Activated CD8-positive, alpha-beta memory T cell treated with anti-CD3 and anti-CD28 coated beads, Interleukin-2, amount 10 ng/mL, durations not matched to agents 7 days and 5 days (primary cell): ENCODE measurements around the gene ALOX15B. TPM values are rescaled to one million over a fixed set of nuclear protein-coding genes. Genes with fewer than 3 reads are reported as not detected.

Experiments
- ATAC-seq: fragments of 150-1000 bp; cut with Tn5 transposase; one replicate; pipeline ENCODE4 v1.10.0; 2021; ENCODE audit warnings: moderate library complexity
- CTCF ChIA-PET: fragments of 350-600 bp; sonication (Branson Sonifier 250); formaldehyde crosslinking; loops from one replicate; lab custom pipeline; 2021; ENCODE audit warnings: antibody characterized with exemption; lab: Charles Lee
- DNase-seq: peaks from one replicate; pipeline ENCODE4 v3.0.0-alpha.2; 2020
- H3K27ac Mint-ChIP-seq: one replicate; pipeline ENCODE4 v1.8.0; 2021; ENCODE audit warnings: mild to moderate bottlenecking, mixed read lengths
- H3K27me3 Mint-ChIP-seq: one replicate; pipeline ENCODE4 v1.8.0; 2021; ENCODE audit warnings: mixed read lengths
- H3K36me3 Mint-ChIP-seq: one replicate; pipeline ENCODE4 v1.8.0; 2021; ENCODE audit warnings: mild to moderate bottlenecking, mixed read lengths
- H3K4me1 Mint-ChIP-seq: one replicate; pipeline ENCODE4 v1.8.0; 2021; ENCODE audit warnings: mixed read lengths
- H3K4me3 Mint-ChIP-seq: one replicate; pipeline ENCODE4 v1.8.0; 2021; ENCODE audit warnings: mild to moderate bottlenecking, moderate library complexity, mixed read lengths
- H3K9me3 Mint-ChIP-seq: one replicate; pipeline ENCODE4 v1.8.0; 2022; ENCODE audit warnings: low read depth, mixed read lengths
- total RNA-seq, 2 experiments: library from RNA; stranded (reverse); gene quantifications; one replicate each; pipeline ENCODE4 v1.2.3, GENCODE V29; 2021

Gene ALOX15B
- total RNA-seq, 2 experiments from 2014 or later, result not detected

GRCh38 chr17:8004899-8005298, 34.0 kb upstream of the ALOX15B start:
- H3K36me3 Mint-ChIP-seq, result no peaks in the 10 kb centered on the region
- no peaks in the 10 kb centered on the region for H3K9me3 Mint-ChIP-seq
- peaks cover 6% of the 10 kb centered on the region for H3K4me1 Mint-ChIP-seq
- peaks cover 50% of the 10 kb centered on the region for H3K27me3 Mint-ChIP-seq
- DNase-seq (no peak), ATAC-seq (no peak)
- CTCF ChIA-PET, result interaction anchor here (0.7 to 2.0 kb wide), 7 partner anchors 11 to 55 kb away, joined by 3 to 7 read pairs (median 3); no protein-coding TSS in a partner anchor
- H3K4me3 Mint-ChIP-seq, result no peak overlapping the region
- H3K27ac Mint-ChIP-seq, result no peak overlapping the region

GRCh38 chr17:8005357-8005756, 33.5 kb upstream of the ALOX15B start:
- DNase-seq, result no peak
- Mint-ChIP-seq H3K4me3 (no peak overlapping the region), H3K27me3 (peaks cover 47% of the 10 kb centered on the region), H3K36me3 (no peaks in the 10 kb centered on the region), H3K9me3 (no peaks in the 10 kb centered on the region), H3K4me1 (peaks cover 6% of the 10 kb centered on the region), H3K27ac (no peak overlapping the region)
- no peak for ATAC-seq
- CTCF ChIA-PET, result interaction anchor here (0.7 to 2.0 kb wide), 6 partner anchors 11 to 54 kb away, joined by 3 to 7 read pairs (median 3); no protein-coding TSS in a partner anchor

DNA sequence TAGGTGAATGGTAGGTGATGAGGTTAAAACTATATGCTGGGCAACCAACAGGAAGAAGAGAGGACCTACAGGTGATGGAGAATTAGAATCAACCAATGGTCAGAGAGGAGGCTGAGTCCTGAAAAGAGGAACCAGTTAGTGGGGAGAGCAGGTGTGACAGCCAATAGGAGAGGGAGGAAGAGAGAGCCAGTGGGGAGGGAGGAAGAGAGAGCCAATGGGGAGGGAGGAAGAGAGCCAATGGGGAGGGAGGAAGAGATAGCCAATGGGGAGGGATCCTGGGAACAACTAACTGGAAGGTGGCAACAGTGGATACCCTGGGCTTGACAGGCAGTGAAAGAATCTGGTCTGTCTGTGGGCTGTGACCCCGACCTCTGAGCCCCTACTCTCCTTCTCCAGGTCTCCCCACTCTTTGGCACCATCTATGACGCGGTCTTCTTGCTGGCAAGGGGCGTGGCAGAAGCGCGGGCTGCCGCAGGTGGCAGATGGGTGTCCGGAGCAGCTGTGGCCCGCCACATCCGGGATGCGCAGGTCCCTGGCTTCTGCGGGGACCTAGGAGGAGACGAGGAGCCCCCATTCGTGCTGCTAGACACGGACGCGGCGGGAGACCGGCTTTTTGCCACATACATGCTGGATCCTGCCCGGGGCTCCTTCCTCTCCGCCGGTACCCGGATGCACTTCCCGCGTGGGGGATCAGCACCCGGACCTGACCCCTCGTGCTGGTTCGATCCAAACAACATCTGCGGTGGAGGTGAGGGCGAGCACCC, 32.7 kb upstream of the ALOX15B start:
- no peak for ATAC-seq
- Mint-ChIP-seq H3K4me3 (no peak overlapping the region), H3K27me3 (peaks cover 39% of the 10 kb centered on the region), H3K27ac (peak overlapping the region; percentile 5), H3K36me3 (no peaks in the 10 kb centered on the region), H3K9me3 (no peaks in the 10 kb centered on the region), H3K4me1 (peaks cover 6% of the 10 kb centered on the region)
- DNase-seq, result no peak
- CTCF ChIA-PET, result interaction anchor here (1.1 to 2.0 kb wide), 4 partner anchors 10 to 53 kb away, joined by 3 to 7 read pairs (median 4); no protein-coding TSS in a partner anchor

DNA sequence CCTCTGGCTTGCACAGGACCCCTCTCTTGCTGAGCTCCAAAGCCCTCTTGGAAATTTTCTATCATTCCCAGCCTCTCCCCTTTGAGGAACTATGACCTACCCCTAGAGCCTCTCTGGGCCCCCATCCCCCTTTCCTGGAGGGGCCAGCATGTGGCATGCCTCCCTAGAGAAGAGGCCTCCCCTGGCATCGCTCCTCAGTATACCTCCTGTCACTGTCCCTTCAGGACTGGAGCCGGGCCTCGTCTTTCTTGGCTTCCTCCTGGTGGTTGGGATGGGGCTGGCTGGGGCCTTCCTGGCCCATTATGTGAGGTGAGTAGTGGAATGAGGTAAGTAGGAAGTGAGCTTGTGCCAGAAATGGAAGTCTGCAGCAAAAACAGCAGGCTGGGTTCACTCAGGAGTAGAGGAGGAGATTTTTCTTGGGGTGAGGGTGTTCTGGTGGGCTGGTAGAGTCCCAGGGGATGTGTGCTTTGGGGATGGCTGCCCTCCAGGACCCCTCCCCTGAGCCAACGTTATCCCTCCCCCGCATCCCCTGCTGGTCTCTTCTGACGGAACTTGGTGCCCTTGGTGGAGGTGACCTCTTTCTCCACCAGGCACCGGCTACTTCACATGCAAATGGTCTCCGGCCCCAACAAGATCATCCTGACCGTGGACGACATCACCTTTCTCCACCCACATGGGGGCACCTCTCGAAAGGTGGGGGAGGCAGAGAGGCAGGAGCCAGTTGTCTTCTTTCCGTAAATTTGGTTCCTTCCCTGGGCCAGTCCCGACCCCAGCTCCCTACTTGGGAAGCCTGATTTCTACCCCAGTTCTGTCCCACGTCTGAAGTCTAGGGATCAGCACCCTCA, 31.8 kb upstream of the ALOX15B start:
- Mint-ChIP-seq H3K4me3 (no peak overlapping the region), H3K27me3 (peaks cover 33% of the 10 kb centered on the region), H3K36me3 (no peaks in the 10 kb centered on the region), H3K27ac (no peak overlapping the region), H3K4me1 (peaks cover 3% of the 10 kb centered on the region), H3K9me3 (no peaks in the 10 kb centered on the region)
- CTCF ChIA-PET, result interaction anchor here (0.6 to 1.2 kb wide), 2 partner anchors 36 to 307 kb away, joined by 3 read pairs; no protein-coding TSS in a partner anchor
- DNase-seq (no peak), ATAC-seq (no peak)

- no peak for DNase-seq
- no peak for ATAC-seq
- H3K4me1 Mint-ChIP-seq, result no peaks in the 10 kb centered on the region
- H3K36me3 Mint-ChIP-seq, result no peaks in the 10 kb centered on the region
- H3K27me3 Mint-ChIP-seq, result peaks cover 26% of the 10 kb centered on the region
- H3K4me3 Mint-ChIP-seq, result no peak overlapping the region
- CTCF ChIA-PET, result interaction anchor here (0.6 to 1.2 kb wide), 5 partner anchors 18 to 306 kb away, joined by 3 read pairs; no protein-coding TSS in a partner anchor
- no peak overlapping the region for H3K27ac Mint-ChIP-seq
- no peaks in the 10 kb centered on the region for H3K9me3 Mint-ChIP-seq
These were observed 31.0 kb upstream of the ALOX15B start for GRCh38 chr17:8007836-8008235.

DNA sequence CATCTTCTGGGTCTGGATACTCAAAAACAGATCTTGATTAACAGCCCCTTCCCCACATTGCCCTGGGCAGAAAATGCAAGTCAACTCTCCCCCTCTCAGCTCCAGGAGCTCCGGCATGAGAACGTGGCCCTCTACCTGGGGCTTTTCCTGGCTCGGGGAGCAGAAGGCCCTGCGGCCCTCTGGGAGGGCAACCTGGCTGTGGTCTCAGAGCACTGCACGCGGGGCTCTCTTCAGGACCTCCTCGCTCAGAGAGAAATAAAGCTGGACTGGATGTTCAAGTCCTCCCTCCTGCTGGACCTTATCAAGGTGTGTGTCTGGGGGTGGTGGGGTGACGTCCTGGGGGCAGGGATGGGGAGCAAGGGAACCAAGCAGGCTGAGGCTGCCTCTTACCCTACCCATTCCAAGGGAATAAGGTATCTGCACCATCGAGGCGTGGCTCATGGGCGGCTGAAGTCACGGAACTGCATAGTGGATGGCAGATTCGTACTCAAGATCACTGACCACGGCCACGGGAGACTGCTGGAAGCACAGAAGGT, 26.7 kb upstream of the ALOX15B start:
- ATAC-seq (no peak), DNase-seq (no peak)
- Mint-ChIP-seq H3K4me3 (no peak overlapping the region), H3K9me3 (no peaks in the 10 kb centered on the region), H3K4me1 (peaks cover 8% of the 10 kb centered on the region), H3K27ac (no peak overlapping the region), H3K27me3 (peaks cover 17% of the 10 kb centered on the region), H3K36me3 (no peaks in the 10 kb centered on the region)
- CTCF ChIA-PET, result interaction anchor here (1.4 to 1.5 kb wide), 2 partner anchors 22 to 50 kb away, joined by 4 to 5 read pairs; no protein-coding TSS in a partner anchor

DNA sequence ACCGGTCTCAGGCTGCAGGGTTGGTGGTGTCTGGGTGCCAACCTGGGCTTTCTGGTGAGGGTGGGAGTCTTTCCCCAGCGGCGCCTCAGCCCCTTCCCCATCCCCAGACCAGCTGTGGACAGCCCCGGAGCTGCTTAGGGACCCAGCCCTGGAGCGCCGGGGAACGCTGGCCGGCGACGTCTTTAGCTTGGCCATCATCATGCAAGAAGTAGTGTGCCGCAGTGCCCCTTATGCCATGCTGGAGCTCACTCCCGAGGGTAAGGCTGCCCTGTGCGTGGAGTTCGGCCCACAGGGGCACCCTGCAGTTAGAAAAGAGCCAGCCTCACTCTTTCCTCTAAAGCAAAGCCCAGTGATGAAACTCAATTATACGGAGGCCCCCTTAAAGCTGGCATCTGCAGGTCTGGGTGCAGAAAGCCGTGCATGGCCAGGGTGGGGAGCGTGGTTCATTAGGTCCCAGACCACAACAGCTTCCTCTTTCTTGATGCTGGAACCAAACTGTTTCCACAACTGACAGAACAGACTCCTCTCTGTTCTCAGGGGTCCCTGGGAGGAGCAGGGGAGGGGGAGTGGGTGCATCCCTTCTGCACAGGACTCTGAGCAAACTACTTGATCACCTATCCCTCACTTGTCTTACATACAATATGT, 25.7 kb upstream of the ALOX15B start:
- H3K4me3 Mint-ChIP-seq, result no peak overlapping the region
- H3K36me3 Mint-ChIP-seq, result no peaks in the 10 kb centered on the region
- CTCF ChIA-PET, result interaction anchor here (1.0 to 1.5 kb wide), 4 partner anchors 12 to 49 kb away, joined by 4 to 5 read pairs (median 4); no protein-coding TSS in a partner anchor
- ATAC-seq, result no peak
- H3K27me3 Mint-ChIP-seq, result peaks cover 19% of the 10 kb centered on the region
- no peak overlapping the region for H3K27ac Mint-ChIP-seq
- H3K4me1 Mint-ChIP-seq, result peaks cover 8% of the 10 kb centered on the region
- no peak for DNase-seq
- H3K9me3 Mint-ChIP-seq, result no peaks in the 10 kb centered on the region

- H3K4me3 Mint-ChIP-seq, result no peak overlapping the region
- ATAC-seq, result no peak
- H3K36me3 Mint-ChIP-seq, result no peaks in the 10 kb centered on the region
- H3K9me3 Mint-ChIP-seq, result no peaks in the 10 kb centered on the region
- CTCF ChIA-PET, result interaction anchor here (1.0 to 6.0 kb wide), 4 partner anchors 12 to 45 kb away, joined by 3 to 69 read pairs (median 4); no protein-coding TSS in a partner anchor
- peaks cover 8% of the 10 kb centered on the region for H3K4me1 Mint-ChIP-seq
- H3K27me3 Mint-ChIP-seq, result peaks cover 25% of the 10 kb centered on the region
- no peak overlapping the region for H3K27ac Mint-ChIP-seq
- DNase-seq, result no peak
These were observed 24.9 kb upstream of the ALOX15B start for GRCh38 chr17:8013731-8014557.

DNA sequence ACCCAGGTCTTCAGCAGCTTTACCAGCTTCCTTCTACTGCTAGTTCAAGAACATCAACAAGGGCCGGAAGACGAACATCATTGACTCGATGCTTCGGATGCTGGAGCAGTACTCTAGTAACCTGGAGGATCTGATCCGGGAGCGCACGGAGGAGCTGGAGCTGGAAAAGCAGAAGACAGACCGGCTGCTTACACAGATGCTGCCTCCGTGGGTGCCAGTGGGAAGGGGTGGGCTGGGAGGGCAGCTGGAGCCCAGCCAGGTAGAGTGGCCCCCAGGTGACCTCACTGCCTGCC, 24.4 kb upstream of the ALOX15B start:
- CTCF ChIA-PET, result interaction anchor here (1.1 to 6.0 kb wide), 2 partner anchors 17 to 45 kb away, joined by 3 to 69 read pairs; no protein-coding TSS in a partner anchor
- Mint-ChIP-seq H3K9me3 (no peaks in the 10 kb centered on the region), H3K27ac (no peak overlapping the region), H3K4me3 (no peak overlapping the region), H3K27me3 (peaks cover 29% of the 10 kb centered on the region), H3K36me3 (no peaks in the 10 kb centered on the region), H3K4me1 (peaks cover 8% of the 10 kb centered on the region)
- no peak for DNase-seq
- no peak for ATAC-seq

- DNase-seq (no peak), ATAC-seq (no peak)
- CTCF ChIA-PET, result interaction anchor here (1.0 to 6.0 kb wide), 7 partner anchors 10 to 147 kb away, joined by 3 to 69 read pairs (median 4); partner anchors contain the start of gene GUCY2D
- Mint-ChIP-seq H3K9me3 (no peaks in the 10 kb centered on the region), H3K27ac (no peak overlapping the region), H3K36me3 (no peaks in the 10 kb centered on the region), H3K27me3 (peaks cover 35% of the 10 kb centered on the region), H3K4me3 (no peak overlapping the region), H3K4me1 (peaks cover 8% of the 10 kb centered on the region)
These were observed 23.5 kb upstream of the ALOX15B start for GRCh38 chr17:8015236-8015956.

GRCh38 chr17:8015957-8016631, 22.8 kb upstream of the ALOX15B start:
- Mint-ChIP-seq H3K4me3 (peak overlapping the region; percentile 49), H3K27me3 (peaks cover 36% of the 10 kb centered on the region), H3K36me3 (no peaks in the 10 kb centered on the region), H3K4me1 (peaks cover 8% of the 10 kb centered on the region), H3K9me3 (no peaks in the 10 kb centered on the region), H3K27ac (no peak overlapping the region)
- ATAC-seq (peak; percentile 48), DNase-seq (no peak)
- CTCF ChIA-PET, result interaction anchor here (0.9 to 6.0 kb wide), 10 partner anchors 11 to 148 kb away, joined by 3 to 69 read pairs (median 4); partner anchors contain the start of gene GUCY2D
